ENCODE data around the gene RPS21. TPM values are rescaled to one million over a fixed set of nuclear protein-coding genes. Genes with fewer than 3 reads are reported as not detected.
A peak's percentile ranks its signal among the peaks of the same experiment; 100 is the strongest.

RPS21 gene
- total and polyA plus RNA-seq, 2 of the 13 experiments (the other 11 are each of a cell fraction or from before 2014, with no cell fraction given) = 2,647 to 11,063 TPM

DNA sequence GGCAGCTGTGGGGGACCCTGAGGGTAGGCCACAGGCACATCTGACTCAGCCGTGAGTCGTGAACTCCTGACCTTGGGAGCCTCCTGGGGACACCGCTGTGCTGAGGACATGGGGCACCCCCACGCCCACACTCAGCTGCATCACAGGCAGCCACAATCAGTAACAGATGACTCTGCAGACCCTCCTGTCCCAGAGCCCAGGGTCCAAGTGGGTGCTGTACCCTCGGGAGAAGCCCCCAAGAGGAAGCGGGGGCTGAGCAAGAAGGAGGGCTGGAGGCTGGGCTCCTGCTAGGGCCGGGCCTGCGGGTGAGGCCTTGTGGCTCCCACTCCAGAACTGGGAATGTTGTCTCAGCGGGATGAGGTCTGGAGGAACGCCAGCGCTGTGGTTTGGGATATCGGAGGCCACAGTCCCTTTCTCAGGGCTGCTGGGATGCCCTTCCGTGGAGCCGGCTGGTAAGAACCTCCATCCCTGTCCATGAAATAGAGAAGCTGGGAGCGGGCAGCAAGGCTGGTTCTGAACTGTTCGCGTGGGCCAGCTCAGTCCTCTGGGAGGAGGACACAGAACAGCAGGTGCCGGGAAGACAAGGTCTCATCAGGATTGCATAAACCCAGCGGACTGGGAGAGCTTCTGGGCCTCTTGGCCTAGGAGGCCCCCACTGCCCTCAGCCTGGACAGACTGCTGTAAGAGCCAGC is 16.6 kb upstream of the RPS21 start (continued):
- TF ChIP-seq ZNF770 (CRISPR knock-in tag; IDR thresholded peaks at IDR 0.05) (peak; percentile 72), SALL1 (CRISPR knock-in tag; IDR thresholded peaks at IDR 0.05) (peak; percentile 55), KDM1A (CRISPR knock-in tag; IDR thresholded peaks at IDR 0.05) (no peak), ZBTB8A (CRISPR knock-in tag; IDR thresholded peaks at IDR 0.05; ENCODE audit: borderline replicate concordance, low read depth) (no peak), MTF2 (CRISPR knock-in tag; IDR thresholded peaks at IDR 0.05; ENCODE audit: borderline replicate concordance) (peak; percentile 86), ZBTB1 (CRISPR knock-in tag; IDR thresholded peaks at IDR 0.05; ENCODE audit: borderline replicate concordance) (no peak), ZNF468 (CRISPR knock-in tag; IDR thresholded peaks at IDR 0.05) (0 out of 2 replicates have a peak, but pooled peaks have one; percentile 60), PCBP1 (IDR thresholded peaks at IDR 0.05; ENCODE audit: borderline replicate concordance, low read depth, low read length) (no peak), SIN3B (IDR thresholded peaks at IDR 0.05; ENCODE audit: low read length) (no peak), NFE2L1 (CRISPR knock-in tag; IDR thresholded peaks at IDR 0.05; ENCODE audit: borderline replicate concordance) (no peak), NONO (IDR thresholded peaks at IDR 0.05) (no peak), NONO (CRISPR knock-in tag; conservative IDR thresholded peaks at IDR 0.05) (peak; percentile 88), HNRNPUL1 (IDR thresholded peaks at IDR 0.05; ENCODE audit: low read depth, low read length) (no peak), ZNF841 (CRISPR knock-in tag; IDR thresholded peaks at IDR 0.05; ENCODE audit: borderline replicate concordance) (no peak), ATF5 (CRISPR knock-in tag; IDR thresholded peaks at IDR 0.05; ENCODE audit: low read depth) (no peak), ELF1 (CRISPR knock-in tag; IDR thresholded peaks at IDR 0.05) (no peak), ZNF558 (CRISPR knock-in tag; IDR thresholded peaks at IDR 0.05; ENCODE audit: borderline replicate concordance) (no peak), SNAI1 (CRISPR knock-in tag; IDR thresholded peaks at IDR 0.05; ENCODE audit: borderline replicate concordance) (no peak; the same call in 1 of the 2 replicates), NR2C2 (CRISPR knock-in tag; IDR thresholded peaks at IDR 0.05; ENCODE audit: borderline replicate concordance) (peak; percentile 28; the same call in 1 of the 2 replicates), ZNF501 (CRISPR knock-in tag; IDR thresholded peaks at IDR 0.05) (no peak), ZNF546 (CRISPR knock-in tag; conservative IDR thresholded peaks at IDR 0.05) (no peak), ZSCAN20 (CRISPR knock-in tag; IDR thresholded peaks at IDR 0.05; ENCODE audit: borderline replicate concordance) (no peak), MBD4 (IDR thresholded peaks at IDR 0.05; ENCODE audit: borderline replicate concordance, low read length) (no peak), NBN (conservative IDR thresholded peaks at IDR 0.05) (no peak), MZF1 (CRISPR knock-in tag; IDR thresholded peaks at IDR 0.05; ENCODE audit: borderline replicate concordance) (no peak), ZSCAN29 (CRISPR knock-in tag; conservative IDR thresholded peaks at IDR 0.05) (no peak), TSC22D2 (CRISPR knock-in tag; IDR thresholded peaks at IDR 0.05; ENCODE audit: borderline replicate concordance) (no peak), MEIS2 (CRISPR knock-in tag; IDR thresholded peaks at IDR 0.05) (no peak)
- TF ChIP-seq, protein P1, sequence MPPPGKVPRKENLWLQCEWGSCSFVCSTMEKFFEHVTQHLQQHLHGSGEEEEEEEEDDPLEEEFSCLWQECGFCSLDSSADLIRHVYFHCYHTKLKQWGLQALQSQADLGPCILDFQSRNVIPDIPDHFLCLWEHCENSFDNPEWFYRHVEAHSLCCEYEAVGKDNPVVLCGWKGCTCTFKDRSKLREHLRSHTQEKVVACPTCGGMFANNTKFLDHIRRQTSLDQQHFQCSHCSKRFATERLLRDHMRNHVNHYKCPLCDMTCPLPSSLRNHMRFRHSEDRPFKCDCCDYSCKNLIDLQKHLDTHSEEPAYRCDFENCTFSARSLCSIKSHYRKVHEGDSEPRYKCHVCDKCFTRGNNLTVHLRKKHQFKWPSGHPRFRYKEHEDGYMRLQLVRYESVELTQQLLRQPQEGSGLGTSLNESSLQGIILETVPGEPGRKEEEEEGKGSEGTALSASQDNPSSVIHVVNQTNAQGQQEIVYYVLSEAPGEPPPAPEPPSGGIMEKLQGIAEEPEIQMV (CRISPR knock-in tag; IDR thresholded peaks at IDR 0.05; ENCODE audit: low read depth) = no peak

Measured in HepG2 (cell line).